ENCODE data around the gene MYCBP2. TPM values are rescaled to one million over a fixed set of nuclear protein-coding genes. Genes with fewer than 3 reads are reported as not detected.
"Not testable (repeated sequence)": the region's sequence is repeated elsewhere in the genome, so short reads cannot be mapped to it uniquely, and the experiment has no call there.

MYCBP2 gene
- total RNA-seq, 4 donors from 2014 or later: 69.7 to 133 (median 116) TPM

GRCh38 chr13:77356155-77356554 lies 29.3 kb upstream of the MYCBP2 start:
- no peak overlapping the region for H3K4me3 ChIP-seq

GRCh38 chr13:77353995-77354394 lies 27.1 kb upstream of the MYCBP2 start:
- Histone ChIP-seq H3K9me3 (no peaks in the 10 kb centered on the region), H3K36me3 (no peaks in the 10 kb centered on the region), H3K27ac (no peak overlapping the region), H3K4me1 (no peaks in the 10 kb centered on the region), H3K27me3 (no peaks in the 10 kb centered on the region), H3K4me3 (no peak overlapping the region)
- TF ChIP-seq, protein P1, sequence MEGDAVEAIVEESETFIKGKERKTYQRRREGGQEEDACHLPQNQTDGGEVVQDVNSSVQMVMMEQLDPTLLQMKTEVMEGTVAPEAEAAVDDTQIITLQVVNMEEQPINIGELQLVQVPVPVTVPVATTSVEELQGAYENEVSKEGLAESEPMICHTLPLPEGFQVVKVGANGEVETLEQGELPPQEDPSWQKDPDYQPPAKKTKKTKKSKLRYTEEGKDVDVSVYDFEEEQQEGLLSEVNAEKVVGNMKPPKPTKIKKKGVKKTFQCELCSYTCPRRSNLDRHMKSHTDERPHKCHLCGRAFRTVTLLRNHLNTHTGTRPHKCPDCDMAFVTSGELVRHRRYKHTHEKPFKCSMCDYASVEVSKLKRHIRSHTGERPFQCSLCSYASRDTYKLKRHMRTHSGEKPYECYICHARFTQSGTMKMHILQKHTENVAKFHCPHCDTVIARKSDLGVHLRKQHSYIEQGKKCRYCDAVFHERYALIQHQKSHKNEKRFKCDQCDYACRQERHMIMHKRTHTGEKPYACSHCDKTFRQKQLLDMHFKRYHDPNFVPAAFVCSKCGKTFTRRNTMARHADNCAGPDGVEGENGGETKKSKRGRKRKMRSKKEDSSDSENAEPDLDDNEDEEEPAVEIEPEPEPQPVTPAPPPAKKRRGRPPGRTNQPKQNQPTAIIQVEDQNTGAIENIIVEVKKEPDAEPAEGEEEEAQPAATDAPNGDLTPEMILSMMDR (IDR thresholded peaks at IDR 0.05): no peak
- no peak for TF ChIP-seq POLR2A (IDR thresholded peaks at IDR 0.05)
- no peak for DNase-seq
- intact Hi-C loops (cut with DNase I; ENCODE audit: low total_unique reads): no loop called here

More at GRCh38 chr13:77356155-77356554, 29.3 kb upstream of the MYCBP2 start:
- Histone ChIP-seq H3K27ac (no peak overlapping the region), H3K27me3 (no peaks in the 10 kb centered on the region), H3K36me3 (no peaks in the 10 kb centered on the region), H3K9me3 (no peaks in the 10 kb centered on the region), H3K4me1 (no peaks in the 10 kb centered on the region)
- intact Hi-C loops (cut with DNase I; ENCODE audit: low total_unique reads): no loop called here
- no peak for TF ChIP-seq POLR2A (IDR thresholded peaks at IDR 0.05)
- TF ChIP-seq, protein P1 (IDR thresholded peaks at IDR 0.05): no peak
- no peak for DNase-seq

GRCh38 chr13:77351315-77351714 lies 24.4 kb upstream of the MYCBP2 start:
- no peak for DNase-seq
- Histone ChIP-seq H3K9me3 (no peaks in the 10 kb centered on the region), H3K27ac (no peak overlapping the region), H3K36me3 (no peaks in the 10 kb centered on the region), H3K4me3 (no peak overlapping the region), H3K27me3 (no peaks in the 10 kb centered on the region), H3K4me1 (no peaks in the 10 kb centered on the region)
- intact Hi-C loops (cut with DNase I; ENCODE audit: low total_unique reads): no loop called here
- TF ChIP-seq POLR2A (IDR thresholded peaks at IDR 0.05): no peak
- TF ChIP-seq, protein P1 (IDR thresholded peaks at IDR 0.05): no peak

DNA sequence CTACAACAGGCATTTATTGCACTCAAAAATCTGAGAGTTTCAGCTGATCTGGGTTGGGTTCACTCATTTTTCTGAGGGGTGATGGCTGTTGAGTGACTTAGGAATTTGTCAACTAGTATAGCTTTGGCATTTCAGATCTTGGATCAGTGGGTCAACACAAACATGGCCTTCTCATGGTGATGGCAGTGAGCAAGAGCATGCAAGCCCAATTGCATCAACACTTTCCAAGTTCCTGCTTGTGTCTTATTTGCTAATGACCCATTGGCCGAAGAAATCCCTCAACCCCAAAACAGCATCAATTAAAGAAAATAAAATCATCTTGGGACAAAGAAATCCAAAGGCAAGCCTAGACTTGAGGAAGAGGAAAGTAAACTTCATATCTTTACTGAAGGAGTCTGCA lies 23.9 kb upstream of the MYCBP2 start:
- Histone ChIP-seq H3K27ac (no peak overlapping the region), H3K4me3 (no peak overlapping the region), H3K27me3 (no peaks in the 10 kb centered on the region), H3K9me3 (no peaks in the 10 kb centered on the region), H3K4me1 (no peaks in the 10 kb centered on the region), H3K36me3 (no peaks in the 10 kb centered on the region)
- TF ChIP-seq POLR2A (IDR thresholded peaks at IDR 0.05): no peak
- TF ChIP-seq, protein P1 (IDR thresholded peaks at IDR 0.05): no peak
- intact Hi-C loops (cut with DNase I; ENCODE audit: low total_unique reads): no loop called here
- DNase-seq: no peak

GRCh38 chr13:77349365-77349764 lies 22.5 kb upstream of the MYCBP2 start:
- intact Hi-C loops (cut with DNase I; ENCODE audit: low total_unique reads): no loop called here
- H3K27me3 ChIP-seq: no peaks in the 10 kb centered on the region
- DNase-seq: no peak
- TF ChIP-seq POLR2A (IDR thresholded peaks at IDR 0.05): no peak
- TF ChIP-seq, protein P1 (IDR thresholded peaks at IDR 0.05): no peak
- no peaks in the 10 kb centered on the region for H3K9me3 ChIP-seq
- H3K27ac ChIP-seq: no peak overlapping the region
- H3K4me3 ChIP-seq: no peak overlapping the region
- no peaks in the 10 kb centered on the region for H3K4me1 ChIP-seq
- H3K36me3 ChIP-seq: no peaks in the 10 kb centered on the region

DNA sequence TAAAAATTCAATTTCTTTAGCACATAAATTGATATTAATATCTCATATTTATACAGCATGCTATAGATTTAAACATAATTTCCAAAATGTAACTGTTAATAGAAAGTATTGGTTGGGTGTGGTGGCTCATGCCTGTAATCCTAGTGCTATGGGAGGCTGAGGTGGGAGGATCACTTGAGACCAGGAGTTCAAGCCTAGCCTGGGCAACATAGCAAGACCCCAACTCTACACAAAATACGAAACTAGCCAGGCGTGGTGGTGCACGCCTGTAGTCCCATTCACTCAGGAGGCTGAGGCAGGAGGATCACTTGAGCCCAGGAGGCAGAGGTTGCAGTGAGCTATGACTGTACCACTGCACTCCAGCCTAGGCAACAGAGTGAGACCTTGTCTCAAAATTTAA lies 20.5 kb upstream of the MYCBP2 start:
- DNase-seq; H3K36me3 ChIP-seq; H3K27me3 ChIP-seq; H3K9me3 ChIP-seq; H3K4me3 ChIP-seq; intact Hi-C loops (cut with DNase I; ENCODE audit: low total_unique reads); H3K27ac ChIP-seq; H3K4me1 ChIP-seq: not testable (repeated sequence)
